Endothelial cell of coronary artery (primary cell): ENCODE measurements around the gene EPC2. TPM values are rescaled to one million over a fixed set of nuclear protein-coding genes. Genes with fewer than 3 reads are reported as not detected.

Experiments used
- total RNA-seq: library from RNA; depleted of rRNA; stranded (reverse); fragments of >200 nt; gene quantifications from 2 replicates; pipeline ENCODE4 v1.2.3, GENCODE V29; 2014

Gene EPC2
- 19.8 TPM in 2 replicates for total RNA-seq

GRCh38 chr2:148643998-148644882 is at the start of gene EPC2:
TSS of gene EPC2 (plus strand) at chr2:148644751. CDS start at chr2:148645018, 267 bp downstream.

Other genes with a start within 250 kb of the EPC2 start
- 0.09 TPM in 2 replicates for gene KIF5C, start 230.5 kb downstream of the EPC2 start, total RNA-seq